NCI-H146 treated with DMSO at 0.1 percent for 48 hours (cell line): ENCODE data around the gene TSPAN18.

Experiments
- DNase-seq: peaks from one replicate; lab custom pipeline; 2025; ENCODE audit not compliant: unreplicated experiment; lab: John Stamatoyannopoulos, UW

Gene TSPAN18

GRCh38 chr11:44950625-44951476 lies 224.1 kb downstream of the TSPAN18 start, which contains the start of gene TP53I11:
Gene TP53I11, minus strand, starts transcription at chr11:44950883. Its CDS starts 12,548 bp downstream, at chr11:44938335.
- DNase-seq: peak; percentile 45

GRCh38 chr11:44952082-44952481 lies 225.3 kb downstream of the TSPAN18 start:
- DNase-seq: no peak

DNA sequence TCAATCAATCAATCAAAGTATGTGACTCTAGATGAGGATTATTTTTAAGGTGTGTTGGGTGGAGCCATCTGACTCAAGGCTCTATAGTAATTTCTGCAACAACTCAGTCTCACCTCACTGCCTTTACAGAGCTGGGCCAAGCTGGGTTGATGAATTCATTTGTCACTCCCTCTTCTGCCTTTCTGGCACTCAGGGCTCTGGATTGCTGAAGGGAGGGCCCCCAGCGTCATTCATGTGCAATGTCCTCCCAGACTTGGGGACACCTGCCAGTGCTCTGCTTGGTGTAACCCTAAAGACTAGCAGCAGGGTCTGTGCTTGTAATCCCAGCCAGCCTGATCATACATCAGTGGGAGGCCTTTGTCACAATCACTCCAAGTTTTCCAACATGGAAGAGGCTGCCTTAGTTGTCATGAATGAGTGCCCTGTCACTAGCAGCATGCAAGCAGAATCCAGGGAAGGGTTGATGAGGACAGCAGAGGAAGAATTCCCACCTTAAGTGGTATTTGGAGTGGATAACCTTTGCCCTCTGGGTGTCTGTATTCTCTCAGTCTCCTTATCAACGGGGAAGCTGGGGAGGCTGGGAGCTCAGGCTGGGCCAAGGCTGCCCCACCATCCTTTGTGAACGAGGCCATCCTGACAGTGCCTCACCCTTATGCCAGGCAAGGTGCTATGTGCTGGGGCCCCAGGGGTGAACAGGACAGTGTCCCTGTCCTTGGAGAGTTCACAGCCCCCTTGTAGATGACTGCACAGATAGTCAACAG lies 225.9 kb downstream of the TSPAN18 start:
- DNase-seq: no peak

DNA sequence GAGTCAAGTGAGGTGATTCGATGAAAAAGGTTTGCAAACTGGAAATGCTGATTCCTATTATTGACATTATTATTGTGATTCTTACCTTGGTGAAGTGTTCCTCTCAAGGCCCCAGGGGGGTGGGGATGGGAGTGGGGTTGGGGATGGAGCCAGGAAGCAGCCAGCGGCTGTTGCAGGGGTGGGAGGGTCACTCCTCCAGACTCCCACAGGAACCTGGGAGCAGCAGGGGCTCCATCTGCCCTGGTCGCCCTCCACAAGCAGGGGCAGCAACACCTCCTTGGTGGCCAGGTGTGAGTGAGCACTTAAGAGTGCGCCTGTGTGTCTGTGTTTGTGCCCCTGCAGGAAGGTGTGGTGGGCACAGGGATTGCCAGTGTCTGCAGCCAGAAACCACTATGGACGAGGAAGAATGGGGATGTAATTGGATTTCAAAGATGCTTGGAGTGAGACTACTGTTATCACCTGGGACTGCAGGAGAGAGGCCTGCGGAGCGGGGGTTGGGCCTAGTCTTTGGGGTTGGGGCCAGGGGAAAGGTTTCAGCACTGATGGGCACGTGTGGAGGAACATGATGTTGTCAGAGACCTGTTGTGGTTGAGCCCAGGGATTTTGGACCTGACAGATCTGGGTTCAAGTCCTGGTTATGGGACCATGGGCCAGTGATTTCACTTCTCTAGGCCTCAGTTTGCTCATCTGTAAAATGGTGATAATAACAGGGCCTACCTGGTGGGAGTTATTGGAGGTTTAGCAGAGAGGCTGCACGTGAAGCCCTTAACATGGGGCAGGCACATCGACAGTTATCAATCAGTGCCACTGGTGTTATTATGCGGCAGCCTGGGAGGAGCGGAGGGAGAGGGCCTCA lies 227.5 kb downstream of the TSPAN18 start:
- DNase-seq: no peak

DNA sequence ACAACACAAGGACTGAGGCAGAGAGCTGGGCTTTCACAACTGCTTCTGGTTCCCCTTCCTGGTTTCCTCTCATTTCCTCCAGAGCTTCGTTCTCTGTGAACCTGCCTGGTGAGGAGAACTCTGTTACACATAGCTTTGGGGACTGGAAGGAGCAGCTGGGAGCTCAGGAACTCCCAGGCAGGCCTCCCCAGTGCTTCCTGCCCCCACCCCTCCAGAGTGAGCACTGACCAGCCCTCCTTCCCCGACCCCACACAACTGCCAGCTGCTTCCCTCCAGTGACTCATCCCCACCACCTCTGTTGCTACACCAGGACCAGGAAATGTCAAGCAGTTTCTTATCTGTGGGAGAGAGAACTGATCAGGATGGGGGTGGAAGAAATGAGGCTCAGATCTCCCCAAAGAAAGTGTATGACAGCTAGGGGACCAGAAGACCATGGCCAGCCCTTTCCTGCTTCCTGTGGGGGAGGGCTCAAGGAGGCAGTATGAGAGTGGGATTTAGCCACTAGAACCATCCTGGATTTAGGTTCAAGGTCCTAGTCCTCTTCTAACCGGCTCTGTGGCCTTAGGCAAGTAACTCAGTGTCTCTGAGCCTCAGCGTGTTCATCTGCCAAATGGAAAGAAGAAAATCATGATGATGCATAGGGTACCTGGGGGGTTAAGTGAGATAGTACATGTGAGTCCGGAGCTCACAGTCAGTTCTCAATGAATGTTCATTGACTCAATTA lies 228.4 kb downstream of the TSPAN18 start:
- no peak for DNase-seq

DNA sequence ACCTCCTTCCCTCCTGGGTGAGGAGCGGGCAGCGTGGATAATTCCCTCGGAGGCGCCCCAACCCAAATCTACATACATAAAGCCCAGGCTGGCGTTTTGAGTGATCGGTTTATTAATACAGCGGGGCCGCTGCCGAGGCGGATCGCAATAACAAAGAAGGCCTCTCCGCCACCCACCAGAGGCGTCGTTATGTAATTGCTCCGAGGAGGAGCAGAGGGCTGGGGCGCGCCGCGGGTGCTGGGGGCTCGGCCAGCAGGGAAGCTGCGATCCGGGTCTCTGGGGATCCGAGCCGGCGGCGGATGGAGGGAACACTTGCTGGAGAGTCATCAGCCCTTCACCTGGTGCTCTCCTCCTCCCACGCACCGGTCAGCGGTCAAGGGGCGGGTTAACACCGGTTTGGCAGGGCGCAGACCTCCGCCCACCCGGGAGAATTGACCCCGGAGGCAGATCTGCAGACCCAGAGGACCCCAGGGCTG lies 230.3 kb downstream of the TSPAN18 start:
- no peak for DNase-seq

GRCh38 chr11:44957776-44958564 lies 231.2 kb downstream of the TSPAN18 start:
- DNase-seq: peak; percentile 30

GRCh38 chr11:44959064-44959463 lies 232.3 kb downstream of the TSPAN18 start:
- no peak for DNase-seq

DNA sequence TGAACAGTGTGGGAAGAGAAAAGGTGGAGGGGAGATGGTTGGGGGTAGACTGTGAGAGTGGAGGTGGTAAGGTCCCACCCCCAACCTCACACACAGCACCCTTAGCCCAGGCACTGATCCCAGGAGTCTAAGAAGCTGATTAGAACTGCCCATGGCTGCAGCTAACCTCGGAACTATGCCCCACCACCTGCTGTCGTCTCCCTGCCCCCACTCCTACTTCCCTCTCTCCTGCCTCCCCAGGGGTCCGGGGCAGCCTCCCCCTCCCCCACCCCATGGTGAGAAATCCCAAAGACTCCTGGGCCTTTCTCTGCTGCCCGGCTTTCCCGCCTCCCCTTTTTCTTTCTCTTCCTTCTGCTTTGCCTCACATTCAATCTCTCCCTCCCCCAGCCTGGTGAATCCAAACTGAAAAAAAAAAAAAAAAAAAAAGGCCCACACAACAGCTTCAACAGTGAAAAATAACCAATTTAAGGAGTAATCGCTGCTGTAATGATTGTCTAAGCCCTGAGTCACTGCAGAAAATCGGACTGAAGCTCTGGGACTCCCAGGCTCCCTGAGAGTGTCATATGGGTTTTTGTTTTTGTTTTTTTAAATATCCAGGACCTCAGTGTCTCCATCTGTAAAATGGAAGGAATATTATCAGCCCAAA lies 233.6 kb downstream of the TSPAN18 start:
- no peak for DNase-seq

DNA sequence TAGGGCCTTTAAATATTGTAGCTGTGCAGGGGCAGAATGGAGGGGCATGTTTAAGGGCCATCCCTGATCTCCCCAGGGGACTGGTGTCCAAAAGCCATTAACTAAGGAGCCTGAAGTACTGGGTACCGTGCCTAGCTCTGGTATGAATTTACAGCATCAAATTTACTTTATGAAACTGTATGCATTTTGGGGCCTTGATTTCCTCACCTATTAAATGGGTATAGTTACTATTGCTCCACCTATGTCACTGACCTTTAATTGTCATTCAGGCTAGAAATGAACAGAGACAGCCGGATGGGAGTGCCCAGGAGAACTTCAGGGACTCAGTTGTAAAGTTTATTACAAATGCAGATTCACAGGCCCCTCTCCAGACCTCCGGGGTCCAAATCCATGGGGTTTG lies 235.7 kb downstream of the TSPAN18 start:
- no peak for DNase-seq

- DNase-seq: no peak
Measured at GRCh38 chr11:44963136-44963535, 236.4 kb downstream of the TSPAN18 start.

DNA sequence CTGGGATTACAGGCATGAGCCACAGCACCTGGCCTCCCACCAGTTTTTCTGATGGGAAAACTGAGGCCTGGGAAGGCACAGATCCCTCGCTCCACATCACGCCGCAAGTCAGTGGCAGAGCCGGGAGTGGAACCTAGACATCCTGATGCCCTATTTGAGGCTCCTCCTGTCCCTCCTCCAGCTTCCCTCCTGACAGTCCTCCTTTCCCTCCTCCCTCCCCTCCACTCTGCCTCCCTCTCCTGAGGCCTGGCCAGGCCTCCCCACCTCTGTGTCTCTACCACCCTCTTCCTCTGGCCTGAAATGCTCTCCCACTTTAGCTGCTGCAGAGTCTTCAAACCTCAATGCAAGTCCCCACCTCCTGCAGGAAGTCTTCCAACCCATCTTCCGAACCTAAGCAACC lies 237.2 kb downstream of the TSPAN18 start:
- DNase-seq: no peak

DNA sequence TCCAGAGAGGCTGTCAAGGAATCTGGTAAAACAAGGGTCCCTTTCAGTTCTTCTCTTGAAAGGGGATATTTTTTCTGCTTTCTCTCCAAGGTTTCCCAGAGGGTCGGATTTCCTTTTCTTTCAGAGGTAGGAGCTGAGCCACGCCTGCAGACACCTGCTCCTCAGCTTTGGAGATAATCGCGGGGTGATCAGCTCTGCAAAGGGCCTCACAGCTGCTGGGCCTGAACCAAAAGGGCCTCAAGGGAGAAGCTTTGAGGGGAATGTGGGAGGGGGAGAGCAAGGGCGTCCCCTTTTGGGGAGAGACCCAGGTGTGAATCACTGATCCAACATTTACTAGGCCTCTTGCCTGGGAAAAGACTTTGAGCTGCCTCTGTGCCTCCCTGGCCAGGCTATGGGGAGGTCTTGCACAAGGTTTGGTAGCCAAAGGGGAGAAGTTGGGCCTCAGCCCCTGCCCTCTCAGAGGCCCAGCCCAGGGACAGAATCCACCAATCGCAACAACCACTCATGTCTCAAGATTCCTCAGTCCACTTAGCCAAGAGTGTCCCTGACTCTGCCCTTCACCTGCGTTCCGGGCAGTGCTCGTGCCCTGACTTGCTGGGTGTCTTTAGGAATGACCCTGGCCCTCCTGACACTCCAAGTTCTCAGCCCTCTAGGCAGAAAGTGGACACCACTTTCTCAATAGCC lies 237.9 kb downstream of the TSPAN18 start:
- DNase-seq: peak; percentile 15

DNA sequence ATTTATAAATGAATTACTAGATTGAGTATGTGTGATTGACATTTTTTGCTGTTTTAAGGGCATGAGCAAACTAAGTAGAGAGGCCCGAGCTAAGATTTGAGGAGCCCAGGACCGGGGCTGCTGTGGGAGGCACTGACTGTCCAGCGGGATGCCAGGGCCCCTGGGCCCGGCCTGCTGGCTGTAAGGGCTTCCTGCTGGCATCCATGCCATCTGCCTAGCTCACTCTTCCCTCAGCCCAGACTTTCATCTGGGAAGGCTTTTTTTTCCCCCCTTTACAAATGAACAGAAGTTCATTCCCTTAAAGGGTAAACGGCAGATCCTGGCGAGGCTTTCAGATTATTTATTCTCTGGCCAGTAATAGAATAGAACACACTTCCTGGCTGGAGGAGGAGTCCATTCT lies 239.9 kb downstream of the TSPAN18 start:
- DNase-seq: no peak

- no peak for DNase-seq
Measured at GRCh38 chr11:44967930-44968496, 241.3 kb downstream of the TSPAN18 start.

GRCh38 chr11:44968510-44968909 lies 241.7 kb downstream of the TSPAN18 start:
- DNase-seq: no peak

GRCh38 chr11:44969651-44970252 lies 243.0 kb downstream of the TSPAN18 start:
- DNase-seq: no peak

DNA sequence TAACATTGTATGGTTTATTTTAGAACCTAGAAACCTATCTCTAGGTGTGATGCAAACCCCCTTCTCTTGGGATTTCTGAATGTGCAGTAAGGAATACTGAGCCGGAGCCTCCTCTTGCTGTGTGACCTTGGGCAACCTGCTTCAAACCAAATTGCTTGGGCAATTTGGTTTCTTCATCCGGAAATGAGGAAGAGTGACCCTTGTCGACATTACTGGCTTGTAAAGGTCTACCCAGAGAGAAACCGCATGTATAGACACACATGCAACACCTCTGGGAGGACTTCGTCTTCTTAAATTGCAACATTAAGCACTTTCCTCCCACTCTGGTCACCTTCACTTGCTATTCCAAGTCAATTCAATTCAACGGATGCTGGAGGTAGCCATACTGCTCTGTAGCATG lies 243.5 kb downstream of the TSPAN18 start:
- no peak for DNase-seq
